Nephron (organoid): ENCODE results near the gene RBPJL.

Experiments used
- H3K27ac Mint-ChIP-seq, 3 experiments: 2 replicates each; pipeline ENCODE4 v1.8.0; 2020; ENCODE audit warnings: mixed read lengths in 3 of 3, mild to moderate bottlenecking in 2 of 3, moderate library complexity in 1 of 3
- H3K27me3 Mint-ChIP-seq: 2 replicates; pipeline ENCODE4 v1.8.0; 2021; ENCODE audit warnings: low read depth, mild to moderate bottlenecking, moderate library complexity, mixed read lengths
- H3K36me3 Mint-ChIP-seq: 2 replicates; pipeline ENCODE4 v1.8.0; 2020; ENCODE audit warnings: low read depth, mixed read lengths
- H3K4me1 Mint-ChIP-seq: 2 replicates; pipeline ENCODE4 v1.8.0; 2020; ENCODE audit warnings: mixed read lengths
- H3K4me3 Mint-ChIP-seq, 3 experiments: 2 replicates each; pipeline ENCODE4 v1.8.0; 2020; ENCODE audit warnings: mild to moderate bottlenecking in 3 of 3, mixed read lengths in 3 of 3, moderate library complexity in 2 of 3
- H3K9me3 Mint-ChIP-seq: 2 replicates; pipeline ENCODE4 v1.8.0; 2020; ENCODE audit warnings: mixed read lengths
- CTCF ChIP-seq, 3 experiments: fragments of 200-600 bp; sonication (generic); IDR thresholded peaks; one replicate each; pipeline ENCODE4 v1.5.0; 2021; ENCODE audit warnings: antibody characterized with exemption in 3 of 3; ENCODE audit not compliant: unreplicated experiment in 3 of 3

Gene RBPJL

DNA sequence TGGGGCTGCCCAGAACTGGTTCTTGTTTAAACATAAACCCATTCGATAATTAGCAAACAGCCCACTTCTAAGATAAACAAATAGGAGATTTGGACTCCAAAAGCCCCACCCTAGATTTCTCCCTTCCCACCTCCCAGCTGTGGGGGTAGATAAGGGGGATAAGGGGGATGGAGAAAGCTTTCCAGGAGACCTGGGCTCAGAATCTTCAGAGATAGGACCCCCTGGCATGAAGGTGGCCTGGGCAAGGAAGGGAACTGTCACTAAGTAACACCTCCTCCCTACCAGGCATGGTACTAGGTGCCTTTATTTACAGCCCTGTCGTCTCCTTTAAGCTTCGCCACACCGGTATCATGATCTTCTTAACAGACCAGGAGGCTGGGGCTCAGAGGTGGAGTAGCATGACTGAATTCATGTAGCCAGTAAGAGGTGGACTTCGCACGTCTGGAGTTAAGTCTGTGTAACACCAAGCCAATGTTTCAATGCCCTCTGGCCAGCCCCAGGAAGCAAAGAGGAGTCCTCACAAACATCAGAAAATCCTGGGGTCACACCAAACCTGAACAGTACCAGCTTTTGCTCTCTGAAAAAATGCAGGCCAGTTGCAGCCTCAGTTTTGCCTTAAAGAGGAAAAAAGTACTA is 37.0 kb downstream of the RBPJL start:
- Mint-ChIP-seq H3K27ac (peak overlapping the region; percentile 91 to 99 (median 98)), H3K4me1 (peaks cover 73% of the 10 kb centered on the region)

GRCh38 chr20:45344168-45344860 is 37.7 kb downstream of the RBPJL start:
- peak overlapping the region; percentile 54 to 74 (median 72) for H3K4me3 Mint-ChIP-seq
- peaks cover 68% of the 10 kb centered on the region for H3K4me1 Mint-ChIP-seq
- TF ChIP-seq CTCF (IDR thresholded peaks at IDR 0.05; ENCODE audit: unreplicated experiment in 3 of 3): no peak
- H3K36me3 Mint-ChIP-seq: no peaks in the 10 kb centered on the region
- H3K27me3 Mint-ChIP-seq: peaks cover 13% of the 10 kb centered on the region
- no peaks in the 10 kb centered on the region for H3K9me3 Mint-ChIP-seq
- peak overlapping the region; percentile 91 to 99 (median 98) for H3K27ac Mint-ChIP-seq

More for the DNA sequence above, 37.0 kb downstream of the RBPJL start:
- H3K27me3 Mint-ChIP-seq: peaks cover 13% of the 10 kb centered on the region
- no peaks in the 10 kb centered on the region for H3K9me3 Mint-ChIP-seq
- H3K36me3 Mint-ChIP-seq: no peaks in the 10 kb centered on the region
- TF ChIP-seq CTCF (IDR thresholded peaks at IDR 0.05; ENCODE audit: unreplicated experiment in 3 of 3): no peak
- H3K4me3 Mint-ChIP-seq: peak overlapping the region; percentile 12 to 72 (median 68)

GRCh38 chr20:45345104-45345936 is 38.7 kb downstream of the RBPJL start:
- TF ChIP-seq CTCF (IDR thresholded peaks at IDR 0.05; ENCODE audit: unreplicated experiment in 3 of 3): no peak
- Mint-ChIP-seq H3K4me1 (peaks cover 65% of the 10 kb centered on the region), H3K4me3 (peak overlapping the region; percentile 74 to 91 (median 74)), H3K27me3 (peaks cover 13% of the 10 kb centered on the region), H3K9me3 (no peaks in the 10 kb centered on the region), H3K36me3 (no peaks in the 10 kb centered on the region), H3K27ac (peak overlapping the region; percentile 82 to 99 (median 91))

GRCh38 chr20:45346291-45346718 is 39.7 kb downstream of the RBPJL start:
- Mint-ChIP-seq H3K36me3 (no peaks in the 10 kb centered on the region), H3K4me3 (peak overlapping the region; percentile 91 to 95 (median 91)), H3K27me3 (peaks cover 13% of the 10 kb centered on the region), H3K9me3 (no peaks in the 10 kb centered on the region), H3K4me1 (peaks cover 56% of the 10 kb centered on the region), H3K27ac (peak overlapping the region; percentile 80 to 99 (median 95))
- TF ChIP-seq CTCF (IDR thresholded peaks at IDR 0.05; ENCODE audit: unreplicated experiment in 3 of 3): no peak

DNA sequence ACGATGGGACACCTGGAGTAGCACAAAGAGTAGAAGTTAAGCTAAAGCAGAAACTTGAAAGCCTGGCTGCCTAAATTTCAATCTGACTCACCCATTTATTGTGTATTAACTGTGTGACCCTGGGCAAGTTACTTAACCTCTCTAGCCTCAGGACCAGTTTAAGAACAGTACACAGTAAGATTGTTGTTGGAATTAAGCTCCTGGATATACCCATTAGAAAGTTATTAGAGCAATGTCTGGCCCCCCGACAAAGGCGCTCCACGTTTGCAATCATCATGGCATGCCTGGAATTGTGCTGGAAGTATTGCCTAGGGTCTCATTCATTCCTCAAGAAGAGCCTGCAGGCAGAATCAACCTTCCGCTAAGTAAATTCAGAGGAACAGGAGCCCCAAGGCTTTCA is 40.2 kb downstream of the RBPJL start:
- no peak for TF ChIP-seq CTCF (IDR thresholded peaks at IDR 0.05; ENCODE audit: unreplicated experiment in 3 of 3)
- H3K4me1 Mint-ChIP-seq: peaks cover 52% of the 10 kb centered on the region
- peak overlapping the region; percentile 80 to 97 (median 95) for H3K27ac Mint-ChIP-seq
- H3K9me3 Mint-ChIP-seq: no peaks in the 10 kb centered on the region
- H3K36me3 Mint-ChIP-seq: no peaks in the 10 kb centered on the region
- H3K4me3 Mint-ChIP-seq: peak overlapping the region; percentile 91 to 95 (median 91)
- H3K27me3 Mint-ChIP-seq: peaks cover 13% of the 10 kb centered on the region
